Stimulated activated CD8-positive, alpha-beta memory T cell treated with anti-CD3 and anti-CD28 coated beads, Interleukin-7, amount 100 ng/mL, for 4 hours (primary cell): ENCODE results near the gene MYOF.
"Not testable (repeated sequence)": the region's sequence is repeated elsewhere in the genome, so short reads cannot be mapped to it uniquely, and the experiment has no call there.

Experiments used
- DNase-seq, 2 donors: peaks; one replicate each; pipeline ENCODE4 v3.0.0-alpha.2; 2020; ENCODE audit warnings: low read depth in 2 of 2

Gene MYOF

GRCh38 chr10:93458821-93459257 is 23.3 kb downstream of the MYOF start:
- DNase-seq = no peak

- no peak for DNase-seq
Measured at GRCh38 chr10:93457511-93457910, 24.6 kb downstream of the MYOF start.

- DNase-seq = no peak
Measured at GRCh38 chr10:93456480-93456879, 25.7 kb downstream of the MYOF start.

GRCh38 chr10:93454736-93455135 is 27.4 kb downstream of the MYOF start:
- DNase-seq = no peak

- DNase-seq = no peak
Measured at GRCh38 chr10:93454146-93454545, 28.0 kb downstream of the MYOF start.

- no peak for DNase-seq
Measured at GRCh38 chr10:93452143-93452542, 30.0 kb downstream of the MYOF start.

- DNase-seq = no peak
Measured at GRCh38 chr10:93451244-93451947, 30.7 kb downstream of the MYOF start.

- DNase-seq = no peak
Measured at GRCh38 chr10:93447970-93448369, 34.2 kb downstream of the MYOF start.

GRCh38 chr10:93447019-93447418 is 35.1 kb downstream of the MYOF start:
- DNase-seq = no peak

GRCh38 chr10:93445978-93446720 is 36.0 kb downstream of the MYOF start:
- DNase-seq = no peak

- DNase-seq = no peak
Measured at GRCh38 chr10:93445097-93445960, 36.8 kb downstream of the MYOF start.

- DNase-seq = no peak
Measured at GRCh38 chr10:93443481-93443880, 38.7 kb downstream of the MYOF start.

GRCh38 chr10:93442721-93443120 is 39.4 kb downstream of the MYOF start:
- DNase-seq = not testable (repeated sequence)

GRCh38 chr10:93440591-93441091 is 41.5 kb downstream of the MYOF start:
- no peak for DNase-seq

- no peak for DNase-seq
Measured at GRCh38 chr10:93438613-93439253, 43.4 kb downstream of the MYOF start.

- no peak for DNase-seq
Measured at GRCh38 chr10:93437946-93438612, 44.1 kb downstream of the MYOF start.

GRCh38 chr10:93437086-93437945 is 44.8 kb downstream of the MYOF start:
- DNase-seq = no peak

- no peak for DNase-seq
Measured at GRCh38 chr10:93436591-93437085, 45.5 kb downstream of the MYOF start.

- DNase-seq = no peak
Measured at GRCh38 chr10:93435621-93436397, 46.3 kb downstream of the MYOF start.
